LoVo (cell line): ENCODE results near the gene KMT2B.

Experiments used
- DNase-seq: peaks from one replicate; pipeline ENCODE4 v3.0.0-alpha.2; 2016; ENCODE audit warnings: low spot score

The KMT2B gene

GRCh38 chr19:35740423-35741202, 22.8 kb downstream of the KMT2B start:
- DNase-seq = peak; percentile 95

- DNase-seq = no peak
Observed at GRCh38 chr19:35741203-35741515, 23.4 kb downstream of the KMT2B start.

- no peak for DNase-seq
Observed at GRCh38 chr19:35742121-35742724, 24.4 kb downstream of the KMT2B start, which contains the start of gene IGFLR1. IGFLR1 (minus strand) TSS chr19:35742452; CDS start chr19:35741180, 1,272 bp downstream.

- no peak for DNase-seq
Observed at GRCh38 chr19:35743640-35744429, 26.0 kb downstream of the KMT2B start.

GRCh38 chr19:35744430-35745327, 26.9 kb downstream of the KMT2B start:
- DNase-seq = peak; percentile 96

GRCh38 chr19:35745328-35746086, 27.7 kb downstream of the KMT2B start, which contains the start of the genes PSENEN and U2AF1L4:
PSENEN (plus strand) TSS chr19:35745651; CDS start chr19:35745931, 280 bp downstream.
U2AF1L4 (minus strand) TSS chr19:35745418; CDS start chr19:35745391, 27 bp downstream.
- DNase-seq = peak; percentile 99

GRCh38 chr19:35746087-35746462, 28.3 kb downstream of the KMT2B start:
- DNase-seq = no peak

- DNase-seq = no peak
Observed at GRCh38 chr19:35746531-35746930, 28.7 kb downstream of the KMT2B start.

GRCh38 chr19:35748106-35749020, 30.6 kb downstream of the KMT2B start, which contains the start of gene LIN37:
LIN37 (plus strand) TSS chr19:35748576; CDS start chr19:35748725, 149 bp downstream.
- peak; percentile 99 for DNase-seq

- DNase-seq = no peak
Observed at GRCh38 chr19:35750167-35750566, 32.4 kb downstream of the KMT2B start.

- no peak for DNase-seq
Observed at GRCh38 chr19:35751839-35752745, 34.3 kb downstream of the KMT2B start.

GRCh38 chr19:35752746-35753350, 35.0 kb downstream of the KMT2B start:
- DNase-seq = no peak

GRCh38 chr19:35753634-35754369, 36.0 kb downstream of the KMT2B start:
- no peak for DNase-seq

GRCh38 chr19:35754370-35755130, 36.7 kb downstream of the KMT2B start:
- DNase-seq = no peak

GRCh38 chr19:35755131-35755549, 37.3 kb downstream of the KMT2B start:
- no peak for DNase-seq

- no peak for DNase-seq
Observed at GRCh38 chr19:35755550-35756376, 38.0 kb downstream of the KMT2B start.
